ENCODE data around the gene GALNT18.

- TF ChIP-seq CTCF (conservative IDR thresholded peaks at IDR 0.05; ENCODE audit: low read length) (no peak), EZH2phosphoT487 (IDR thresholded peaks at IDR 0.05; ENCODE audit: borderline replicate concordance, low read depth, low read length) (no peak)
Measured at GRCh38 chr11:11580841-11581411, 40.9 kb downstream of the GALNT18 start.

Measured in OCI-LY7 (cell line).